Activated CD8-positive, alpha-beta T cell treated with anti-CD3 and anti-CD28 coated beads for 36 hours (primary cell): Measurements from ENCODE around the gene LRRC3. TPM values are rescaled to one million over a fixed set of nuclear protein-coding genes. Genes with fewer than 3 reads are reported as not detected.

Experiments used
- ATAC-seq: fragments of 200-7000 bp; cut with Tn5 transposase; one replicate; pipeline ENCODE4 v1.10.0; 2021; ENCODE audit warnings: mild to moderate bottlenecking, moderate library complexity
- CTCF ChIA-PET: fragments of 350-600 bp; sonication (Branson Sonifier 250); formaldehyde crosslinking; loops from one replicate; lab custom pipeline; 2021; ENCODE audit warnings: antibody characterized with exemption; lab: Charles Lee
- POLR2A ChIA-PET: fragments of 350-600 bp; sonication (Branson Sonifier 250); formaldehyde crosslinking; loops from one replicate; lab custom pipeline; 2021; ENCODE audit warnings: antibody characterized with exemption; lab: Charles Lee
- DNase-seq: peaks from one replicate; pipeline ENCODE4 v3.0.0-alpha.2; 2020
- H3K27ac Mint-ChIP-seq: one replicate; pipeline ENCODE4 v1.8.0; 2021; ENCODE audit warnings: mild to moderate bottlenecking, mixed read lengths
- H3K27me3 Mint-ChIP-seq: one replicate; pipeline ENCODE4 v1.8.0; 2021; ENCODE audit warnings: mixed read lengths
- H3K36me3 Mint-ChIP-seq: one replicate; pipeline ENCODE4 v1.8.0; 2021; ENCODE audit warnings: low read depth, mixed read lengths
- H3K4me1 Mint-ChIP-seq: one replicate; pipeline ENCODE4 v1.8.0; 2021; ENCODE audit warnings: low read depth, mixed read lengths
- H3K4me3 Mint-ChIP-seq: one replicate; pipeline ENCODE4 v1.8.0; 2021; ENCODE audit warnings: mild to moderate bottlenecking, moderate library complexity, mixed read lengths
- H3K9me3 Mint-ChIP-seq: one replicate; pipeline ENCODE4 v1.8.0; 2021; ENCODE audit warnings: mixed read lengths
- CTCF ChIP-seq: fragments of 200-600 bp; IDR thresholded peaks from one replicate; pipeline ENCODE4 v1.8.0; 2022; ENCODE audit warnings: antibody characterized with exemption, mild to moderate bottlenecking
- intact Hi-C: fragments of 100-400 bp; cut with micrococcal nuclease; formaldehyde crosslinking; loops from one replicate; pipeline ENCODE4 v1.10.0; 2022
- total RNA-seq, 2 experiments: library from RNA; stranded (reverse); gene quantifications; one replicate each; pipeline ENCODE4 v1.2.3, GENCODE V29; 2021

The LRRC3 gene
- total RNA-seq, 2 experiments from 2014 or later: 1.8 to 1.9 TPM

- ATAC-seq (no peak), DNase-seq (no peak)
- TF ChIP-seq CTCF: no peak
- H3K4me1 Mint-ChIP-seq: no peaks in the 10 kb centered on the region
- intact Hi-C loops: no loop called here
- H3K27me3 Mint-ChIP-seq: no peaks in the 10 kb centered on the region
- no peaks in the 10 kb centered on the region for H3K36me3 Mint-ChIP-seq
- POLR2A ChIA-PET: no interaction called here
- CTCF ChIA-PET: no interaction called here
- no peak overlapping the region for H3K27ac Mint-ChIP-seq
- H3K4me3 Mint-ChIP-seq: no peak overlapping the region
- H3K9me3 Mint-ChIP-seq: peaks cover 2% of the 10 kb centered on the region
Measured at GRCh38 chr21:44424608-44425306, 30.6 kb upstream of the LRRC3 start.

GRCh38 chr21:44425307-44425894 is 29.9 kb upstream of the LRRC3 start:
- ChIA-PET POLR2A (interaction anchor here (0.8 kb wide), 1 partner anchor 470 kb away, joined by 3 read pairs; no protein-coding TSS in a partner anchor), CTCF (no interaction called here)
- Mint-ChIP-seq H3K27ac (no peak overlapping the region), H3K36me3 (no peaks in the 10 kb centered on the region), H3K27me3 (no peaks in the 10 kb centered on the region), H3K4me3 (no peak overlapping the region), H3K9me3 (peaks cover 6% of the 10 kb centered on the region), H3K4me1 (no peaks in the 10 kb centered on the region)
- ATAC-seq: no peak
- intact Hi-C loops: no loop called here
- no peak for DNase-seq
- no peak for TF ChIP-seq CTCF

GRCh38 chr21:44425895-44426662 is 29.2 kb upstream of the LRRC3 start:
- POLR2A ChIA-PET: interaction anchor here (0.8 kb wide), 1 partner anchor 470 kb away, joined by 3 read pairs; no protein-coding TSS in a partner anchor

GRCh38 chr21:44426663-44427191 is 28.6 kb upstream of the LRRC3 start:
- ATAC-seq: no peak
- no peaks in the 10 kb centered on the region for H3K27me3 Mint-ChIP-seq
- H3K4me3 Mint-ChIP-seq: no peak overlapping the region
- ChIA-PET POLR2A (no interaction called here), CTCF (no interaction called here)
- H3K9me3 Mint-ChIP-seq: peaks cover 7% of the 10 kb centered on the region
- no peak for TF ChIP-seq CTCF
- DNase-seq: no peak
- H3K27ac Mint-ChIP-seq: no peak overlapping the region
- no peaks in the 10 kb centered on the region for H3K4me1 Mint-ChIP-seq
- intact Hi-C loops: no loop called here
- no peaks in the 10 kb centered on the region for H3K36me3 Mint-ChIP-seq

More at GRCh38 chr21:44425895-44426662, 29.2 kb upstream of the LRRC3 start:
- peaks cover 7% of the 10 kb centered on the region for H3K9me3 Mint-ChIP-seq
- DNase-seq (no peak), ATAC-seq (no peak)
- no peaks in the 10 kb centered on the region for H3K4me1 Mint-ChIP-seq
- no peaks in the 10 kb centered on the region for H3K27me3 Mint-ChIP-seq
- no peak for TF ChIP-seq CTCF
- intact Hi-C loops: no loop called here
- H3K4me3 Mint-ChIP-seq: no peak overlapping the region
- CTCF ChIA-PET: no interaction called here
- H3K27ac Mint-ChIP-seq: no peak overlapping the region
- no peaks in the 10 kb centered on the region for H3K36me3 Mint-ChIP-seq
